ENCODE results near the gene SAG. TPM values are rescaled to one million over a fixed set of nuclear protein-coding genes. Genes with fewer than 3 reads are reported as not detected.

The SAG gene
- total and polyA plus RNA-seq, 10 of the 15 experiments (the other 5 are each of a cell fraction or from before 2014, with no cell fraction given): 0.06 to 0.47 TPM; not detected in 8

DNA sequence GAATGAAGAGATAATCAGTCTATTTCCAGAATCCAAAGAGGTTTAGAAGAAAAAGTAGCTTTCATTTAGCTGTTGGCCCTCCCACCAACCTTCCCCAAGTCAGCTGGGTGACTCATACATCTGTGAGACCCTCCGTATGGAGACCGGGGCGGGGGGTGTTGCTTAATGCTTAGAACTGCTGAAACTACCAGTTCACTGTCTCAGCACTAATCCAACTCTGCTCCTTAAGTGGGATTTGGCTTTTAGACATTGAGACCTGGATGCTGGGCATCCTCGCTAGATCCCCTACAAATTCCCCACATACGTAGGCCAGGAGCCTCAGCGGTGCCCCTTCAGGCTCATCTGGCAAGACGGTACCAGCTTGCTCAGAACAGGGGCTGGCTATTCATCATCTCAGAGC, at the start of gene SAG (continued):
- TF ChIP-seq RAD21 (IDR thresholded peaks at IDR 0.05; ENCODE audit: insufficient read depth, low read depth, low read length) (no peak), POLR2AphosphoS2 (IDR thresholded peaks at IDR 0.05; ENCODE audit: low read depth, low read length) (no peak), MXI1 (IDR thresholded peaks at IDR 0.05; ENCODE audit: low read depth, low read length) (no peak)

DNA sequence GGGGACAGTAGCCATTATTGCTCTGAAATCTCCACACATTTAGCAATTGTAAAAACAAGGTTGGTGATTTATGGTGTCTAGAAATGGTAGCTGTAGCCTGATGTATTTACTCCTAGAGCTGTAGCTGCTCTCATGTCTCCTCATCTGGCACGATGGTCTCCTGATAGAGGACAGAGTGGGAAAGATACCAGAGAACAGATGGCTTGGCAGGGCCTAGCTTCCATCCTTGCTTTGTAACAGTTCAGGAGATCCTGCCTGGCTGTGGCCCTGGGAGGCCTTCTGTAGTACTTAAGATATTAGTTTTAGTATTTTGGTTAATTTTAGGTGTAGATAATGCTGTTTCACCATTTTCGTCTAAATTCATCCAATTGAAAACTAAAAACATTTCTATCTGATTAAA, 49.4 kb upstream of the SAG start:
- Histone ChIP-seq H3K36me3 (ENCODE audit: control insufficient read depth in 2 of 2, insufficient read depth in 2 of 2, low read length in 1 of 2) (peaks cover 18 to 33% of the 10 kb centered on the region in 2 experiments), H3K79me2 (ENCODE audit: control insufficient read depth, insufficient read depth, low read length) (peaks cover 49% of the 10 kb centered on the region), H3K9ac (ENCODE audit: control insufficient read depth, insufficient read depth, low read length) (no peak overlapping the region), H4K20me1 (ENCODE audit: control insufficient read depth, insufficient read depth) (no peaks in the 10 kb centered on the region), H3K4me1 (ENCODE audit: control insufficient read depth, insufficient read depth, low read length) (peaks cover 32% of the 10 kb centered on the region), H3K27ac (ENCODE audit: control insufficient read depth, insufficient read depth) (no peak overlapping the region), H3K4me2 (ENCODE audit: control insufficient read depth, insufficient read depth) (no peak overlapping the region), H3K27me3 (replicated peaks in 1 of 2; ENCODE audit: control insufficient read depth in 2 of 2, insufficient read depth in 2 of 2, low read length in 1 of 2) (no peaks in the 10 kb centered on the region), H3K4me3 (no peak overlapping the region), H3K9me3 (replicated peaks; ENCODE audit: control insufficient read depth, insufficient read depth, low read length) (no peaks in the 10 kb centered on the region), H2AFZ (ENCODE audit: control insufficient read depth, low read depth, low read length) (no peak overlapping the region)
- ChIA-PET SMC1A (ENCODE audit: uncharacterized antibody, unreplicated experiment) (interaction anchor here (1.0 kb wide), 1 partner anchor 9 kb away, joined by 3 read pairs; no protein-coding TSS in a partner anchor), RAD21 (ENCODE audit: unreplicated experiment) (no interaction called here), CTCF (interaction anchor here (1.1 kb wide), 1 partner anchor 10 kb away, joined by 3 read pairs; no protein-coding TSS in a partner anchor), POLR2A (no interaction called here)
- DNase-seq (ENCODE audit: low read depth, low spot score) (no peak), ATAC-seq (no peak), FAIRE-seq (no peak)
- in situ Hi-C loops (cut with MboI): loop anchor here (5.0 kb wide), 1 partner anchor 651 kb away; no protein-coding TSS in a partner anchor
- 85% methylated on average over 2 of the region's 2 CpGs for WGBS (ENCODE audit: insufficient coverage, insufficient replicate concordance, low lambda C conversion rate, missing lambda C conversion rate)
- TF ChIP-seq CHD2 (IDR thresholded peaks at IDR 0.05; ENCODE audit: borderline replicate concordance, low read depth, low read length): no peak
- no peak for TF ChIP-seq CEBPB (IDR thresholded peaks at IDR 0.05; ENCODE audit: borderline replicate concordance in 1 of 2, low read depth in 2 of 2, low read length in 2 of 2)
- no peak for TF ChIP-seq POLR2AphosphoS2 (IDR thresholded peaks at IDR 0.05; ENCODE audit: low read depth, low read length)
- no peak for TF ChIP-seq SRF (IDR thresholded peaks at IDR 0.05; ENCODE audit: low read depth in 2 of 2, low read length in 2 of 2)
- no peak for TF ChIP-seq HDGF (IDR thresholded peaks at IDR 0.05)
- no TSS peak for BruUV-seq (replicated peaks)
- intact Hi-C loops (cut with micrococcal nuclease; ENCODE audit: unreplicated experiment): loop anchor here (10.0 kb wide), 1 partner anchor 493 kb away; no protein-coding TSS in a partner anchor
